GM23338 (cell line): ENCODE data around the gene ARSD. TPM values are rescaled to one million over a fixed set of nuclear protein-coding genes. Genes with fewer than 3 reads are reported as not detected.

ENCODE experiments used
- ATAC-seq: fragments of 200-7000 bp; cut with Tn5 transposase; 3 replicates; pipeline ENCODE4 v1.9.1; 2020
- DNase-seq: peaks from one replicate; pipeline ENCODE4 v3.0.0-alpha.2; 2015; ENCODE audit warnings: low spot score
- H2AFZ ChIP-seq: fragments of 200-600 bp; sonication (generic); 2 replicates; pipeline ENCODE4 v1.8.0; 2016; ENCODE audit warnings: antibody characterized with exemption, mild to moderate bottlenecking, moderate library complexity
- H3F3A ChIP-seq: fragments of 200-600 bp; sonication (generic); replicated peaks from 2 replicates; pipeline ENCODE4 v1.8.0; 2017; ENCODE audit warnings: antibody characterized with exemption, mixed run types, low read depth
- H3K27ac ChIP-seq: fragments of 200-600 bp; sonication (generic); 2 replicates; pipeline ENCODE4 v1.6.1; 2016; ENCODE audit warnings: low read depth
- H3K27me3 ChIP-seq: fragments of 200-600 bp; sonication (generic); 2 replicates; pipeline ENCODE4 v1.8.0; 2016; ENCODE audit warnings: mild to moderate bottlenecking, mixed run types, moderate library complexity; ENCODE audit not compliant: insufficient read depth
- H3K36me3 ChIP-seq: fragments of 200-600 bp; sonication (generic); 2 replicates; pipeline ENCODE4 v1.8.0; 2016; ENCODE audit warnings: mild to moderate bottlenecking; ENCODE audit not compliant: insufficient read depth
- H3K4me1 ChIP-seq: fragments of 200-600 bp; sonication (generic); 2 replicates; pipeline ENCODE4 v1.8.0; 2016; ENCODE audit warnings: mild to moderate bottlenecking, moderate library complexity; ENCODE audit not compliant: insufficient read depth
- H3K4me2 ChIP-seq: fragments of 200-600 bp; sonication (generic); 2 replicates; pipeline ENCODE4 v1.7.1; 2017; ENCODE audit warnings: mixed run types
- H3K4me3 ChIP-seq: fragments of 200-600 bp; sonication (generic); 2 replicates; pipeline ENCODE4 v1.6.1; 2016; ENCODE audit warnings: mixed run types
- H3K79me2 ChIP-seq: fragments of 200-600 bp; sonication (generic); replicated peaks from 2 replicates; pipeline ENCODE4 v1.8.0; 2017; ENCODE audit warnings: mild to moderate bottlenecking; ENCODE audit not compliant: insufficient read depth
- H3K9me2 ChIP-seq: fragments of 200-600 bp; sonication (generic); 2 replicates; pipeline ENCODE4 v1.8.0; 2017; ENCODE audit not compliant: insufficient read depth
- H4K20me1 ChIP-seq: fragments of 200-600 bp; sonication (generic); replicated peaks from 2 replicates; pipeline ENCODE4 v1.8.0; 2017; ENCODE audit warnings: mild to moderate bottlenecking; ENCODE audit not compliant: insufficient read depth
- H3K27ac Mint-ChIP-seq: 2 replicates; pipeline ENCODE4 v1.8.0; 2020; ENCODE audit warnings: inconsistent platforms, mild to moderate bottlenecking, moderate library complexity, mixed read lengths
- H3K27me3 Mint-ChIP-seq: 3 replicates; pipeline ENCODE4 v1.8.0; 2022; ENCODE audit warnings: low read depth, mild to moderate bottlenecking, moderate library complexity, mixed read lengths, inconsistent platforms; ENCODE audit not compliant: insufficient read depth, poor library complexity
- H3K36me3 Mint-ChIP-seq: 3 replicates; pipeline ENCODE4 v1.8.0; 2021; ENCODE audit warnings: low read depth, mild to moderate bottlenecking, inconsistent platforms, moderate library complexity, mixed read lengths
- H3K4me1 Mint-ChIP-seq: 3 replicates; pipeline ENCODE4 v1.8.0; 2020; ENCODE audit warnings: mild to moderate bottlenecking, inconsistent platforms, mixed read lengths
- H3K4me3 Mint-ChIP-seq: 3 replicates; pipeline ENCODE4 v1.8.0; 2021; ENCODE audit warnings: moderate library complexity, mild to moderate bottlenecking, inconsistent platforms, mixed read lengths
- H3K9me3 Mint-ChIP-seq: 3 replicates; pipeline ENCODE4 v1.8.0; 2020; ENCODE audit warnings: moderate library complexity, mild to moderate bottlenecking, inconsistent platforms, mixed read lengths
- CREB1 ChIP-seq: fragments of 250-450 bp; sonication (Bioruptor Pico); IDR thresholded peaks from 2 replicates; pipeline ENCODE4 v1.5.0; 2020; ENCODE audit warnings: low read depth, mild to moderate bottlenecking, moderate library complexity
- CTCF ChIP-seq, 2 experiments: fragments of 200-600 bp in 1 of 2; sonication (generic) in 1 of 2; conservative IDR thresholded peaks; 2 replicates each; pipeline versions ENCODE4 v1.5.1 to v1.6.1; 2016 to 2017; ENCODE audit warnings: antibody characterized with exemption in 2 of 2, low read depth in 2 of 2, mild to moderate bottlenecking in 2 of 2, moderate library complexity in 1 of 2
- ETS1 ChIP-seq: IDR thresholded peaks from 2 replicates; pipeline ENCODE4 v1.6.1; 2016; ENCODE audit warnings: antibody characterized with exemption
- EZH2 ChIP-seq: fragments of 200-600 bp; sonication (generic); IDR thresholded peaks from one replicate; pipeline ENCODE4 v1.8.0; 2017; ENCODE audit warnings: antibody characterized with exemption, mild to moderate bottlenecking, low read depth; ENCODE audit not compliant: unreplicated experiment
- EZH2phosphoT487 ChIP-seq: fragments of 200-600 bp; sonication (generic); IDR thresholded peaks from one replicate; pipeline ENCODE4 v1.8.1; 2018; ENCODE audit warnings: antibody characterized with exemption; ENCODE audit not compliant: unreplicated experiment
- JUNB ChIP-seq: IDR thresholded peaks from one replicate; pipeline ENCODE4 v1.6.1; 2016; ENCODE audit warnings: antibody characterized with exemption; ENCODE audit not compliant: unreplicated experiment
- NANOG ChIP-seq: IDR thresholded peaks from 2 replicates; pipeline ENCODE4 v1.6.1; 2016; ENCODE audit warnings: antibody characterized with exemption, borderline replicate concordance
- POLR2AphosphoS5 ChIP-seq: IDR thresholded peaks from 2 replicates; pipeline ENCODE4 v1.6.1; 2016; ENCODE audit warnings: antibody characterized with exemption, low read depth
- REST ChIP-seq: IDR thresholded peaks from one replicate; pipeline ENCODE4 v1.6.1; 2018; ENCODE audit warnings: antibody characterized with exemption; ENCODE audit not compliant: unreplicated experiment
- STAT1 ChIP-seq: IDR thresholded peaks from one replicate; pipeline ENCODE4 v1.6.1; 2016; ENCODE audit warnings: antibody characterized with exemption; ENCODE audit not compliant: unreplicated experiment
- ZNF114 ChIP-seq: fragments of 250-450 bp; sonication (Bioruptor Pico); IDR thresholded peaks from 2 replicates; pipeline ENCODE4 v1.5.0; 2020; ENCODE audit warnings: mild to moderate bottlenecking, moderate library complexity
- ZNF331 ChIP-seq: fragments of 250-450 bp; sonication (Bioruptor Pico); IDR thresholded peaks from 2 replicates; pipeline ENCODE4 v1.5.0; 2020; ENCODE audit warnings: low read depth, mild to moderate bottlenecking, moderate library complexity
- ZNF462 ChIP-seq: fragments of 250-450 bp; sonication (Bioruptor Pico); IDR thresholded peaks from 2 replicates; pipeline ENCODE4 v1.5.0; 2020; ENCODE audit warnings: mild to moderate bottlenecking, moderate library complexity
- polyA plus RNA-seq: library from polyadenylated mRNA; unstranded; fragments of >200 nt; fragmentation: Nextera tagmentation; extraction: Ambion mirVana; gene quantifications from 2 replicates; pipeline ENCODE4 v1.2.1, GENCODE V29; 2016
- total RNA-seq: library from RNA; depleted of rRNA; stranded (reverse); fragments of >200 nt; shearing (Covaris generic); gene quantifications from 2 replicates; pipeline ENCODE4 v1.2.3, GENCODE V29; 2014

ARSD gene
- total and polyA plus RNA-seq, 2 experiments from 2014 or later: 1.3 to 1.7 TPM

- Histone ChIP-seq H3K4me2 (no peak overlapping the region), H3K36me3 (no peaks in the 10 kb centered on the region), H3K79me2 (no peaks in the 10 kb centered on the region), H2AFZ (no peak overlapping the region), H4K20me1 (no peaks in the 10 kb centered on the region), H3K4me3 (no peak overlapping the region), H3K4me1 (no peaks in the 10 kb centered on the region), H3K9me2 (no peaks in the 10 kb centered on the region), H3F3A (no peaks in the 10 kb centered on the region), H3K27me3 (no peaks in the 10 kb centered on the region), H3K27ac (no peak overlapping the region)
- no peaks in the 10 kb centered on the region; the same call in 2 of the 3 replicates for H3K9me3 Mint-ChIP-seq
- H3K4me3 Mint-ChIP-seq: no peak overlapping the region
- no peak for DNase-seq
- no peak for ATAC-seq
- peaks cover 51% of the 10 kb centered on the region for H3K36me3 Mint-ChIP-seq
- no peaks in the 10 kb centered on the region; the same call in 2 of the 3 replicates for H3K4me1 Mint-ChIP-seq
- no peak overlapping the region for H3K27ac Mint-ChIP-seq
- TF ChIP-seq POLR2AphosphoS5 (no peak), EZH2 (no peak), ZNF462 (no peak), CTCF (conservative IDR thresholded peaks at IDR 0.05; ENCODE audit: low read depth in 2 of 2) (no peak), ZNF331 (no peak), NANOG (no peak), STAT1 (no peak), CREB1 (CRISPR knock-in tag) (no peak), ETS1 (no peak), EZH2phosphoT487 (no peak), ZNF114 (CRISPR knock-in tag) (no peak), REST (no peak), JUNB (no peak)
- peaks cover 2% of the 10 kb centered on the region for H3K27me3 Mint-ChIP-seq
These were observed 50.6 kb downstream of the ARSD start for GRCh38 chrX:2878563-2878962.
